Endothelial cell of umbilical vein (primary cell): ENCODE measurements around the gene ARG2.

Experiments
- CTCF ChIP-seq, 2 donors: IDR thresholded peaks; 1 replicate in 1 of 2; 2 replicates in 1 of 2; pipeline ENCODE4 v1.5.1; 2011; ENCODE audit warnings: low read length in 2 of 2, mild to moderate bottlenecking in 2 of 2, moderate library complexity in 2 of 2, control low read depth in 1 of 2, inconsistent platforms in 1 of 2, low read depth in 1 of 2; ENCODE audit not compliant: insufficient read depth in 1 of 2; ENCODE audit errors: extremely low read depth in 1 of 2
- MAX ChIP-seq: IDR thresholded peaks from 2 replicates; pipeline ENCODE4 v1.6.1; 2011; ENCODE audit not compliant: insufficient read depth, insufficient read length
- POLR2AphosphoS5 ChIP-seq: IDR thresholded peaks from 2 replicates; pipeline ENCODE4 v1.6.1; 2012; ENCODE audit warnings: low read depth, mild to moderate bottlenecking, control low read depth, low read length, moderate library complexity; ENCODE audit not compliant: insufficient read depth

GRCh38 chr14:67579636-67580035, 40.1 kb upstream of the ARG2 start:
- TF ChIP-seq CTCF (IDR thresholded peaks at IDR 0.05; ENCODE audit: extremely low read depth in 1 of 2, insufficient read depth in 1 of 2, low read depth in 1 of 2, low read length in 2 of 2) (no peak), MAX (no peak), POLR2AphosphoS5 (no peak)
